SK-N-SH treated with all-trans-retinoic acid at 6 μM for 48 hours (cell line): ENCODE data around the gene VILL.

Experiments used
- ATAC-seq: fragments of 200-7000 bp; cut with Tn5 transposase; 3 replicates; pipeline ENCODE4 v1.9.1; 2020; ENCODE audit warnings: mild to moderate bottlenecking, moderate library complexity
- ARNTL ChIP-seq: fragments of 450-650 bp; formaldehyde crosslinking; IDR thresholded peaks from 2 replicates; pipeline ENCODE4 v1.5.0; 2020; ENCODE audit warnings: low read depth, mild to moderate bottlenecking, moderate library complexity, borderline replicate concordance
- BACH2 ChIP-seq: fragments of 250-450 bp; sonication (Bioruptor Pico); IDR thresholded peaks from 2 replicates; pipeline ENCODE4 v1.9.0; 2021; ENCODE audit warnings: mild to moderate bottlenecking, borderline replicate concordance
- CSDC2 ChIP-seq: fragments of 250-450 bp; sonication (Bioruptor Pico); IDR thresholded peaks from 2 replicates; pipeline ENCODE4 v1.5.0; 2020; ENCODE audit warnings: mild to moderate bottlenecking, moderate library complexity
- ESRRG ChIP-seq: fragments of 250-450 bp; sonication (Bioruptor Pico); IDR thresholded peaks from 2 replicates; pipeline ENCODE4 v1.6.1; 2021; ENCODE audit warnings: mild to moderate bottlenecking
- GLIS3 ChIP-seq: fragments of 250-450 bp; sonication (Bioruptor Pico); IDR thresholded peaks from 2 replicates; pipeline ENCODE4 v1.5.0; 2020; ENCODE audit warnings: mild to moderate bottlenecking, moderate library complexity
- ISL1 ChIP-seq: fragments of 250-450 bp; sonication (Bioruptor Pico); IDR thresholded peaks from 2 replicates; pipeline ENCODE4 v2.1.2; 2022; ENCODE audit warnings: mild to moderate bottlenecking, moderate library complexity
- OSR1 ChIP-seq: fragments of 250-450 bp; sonication (Bioruptor Pico); IDR thresholded peaks from 2 replicates; pipeline ENCODE4 v1.8.0; 2022; ENCODE audit warnings: moderate library complexity, mild to moderate bottlenecking, inconsistent platforms
- PPARA ChIP-seq: fragments of 250-450 bp; sonication (Bioruptor Pico); IDR thresholded peaks from 2 replicates; pipeline ENCODE4 v1.5.0; 2020; ENCODE audit warnings: mild to moderate bottlenecking, borderline replicate concordance
- RARB ChIP-seq: fragments of 250-450 bp; sonication (Bioruptor Pico); IDR thresholded peaks from 2 replicates; pipeline ENCODE4 v1.8.0; 2021; ENCODE audit warnings: mild to moderate bottlenecking, moderate library complexity
- SNAI2 ChIP-seq: fragments of 250-450 bp; sonication (Bioruptor Pico); IDR thresholded peaks from 2 replicates; pipeline ENCODE4 v1.5.0; 2020; ENCODE audit warnings: mild to moderate bottlenecking, moderate library complexity
- TCF4 ChIP-seq: fragments of 250-450 bp; sonication (Bioruptor Pico); IDR thresholded peaks from 2 replicates; pipeline ENCODE4 v1.8.0; 2021; ENCODE audit warnings: mild to moderate bottlenecking, moderate library complexity, borderline replicate concordance
- ZC3H10 ChIP-seq: fragments of 250-450 bp; sonication (Bioruptor Pico); IDR thresholded peaks from 2 replicates; pipeline ENCODE4 v1.5.1; 2021; ENCODE audit warnings: mild to moderate bottlenecking, moderate library complexity
- ZFP3 ChIP-seq: fragments of 250-450 bp; sonication (Bioruptor Pico); IDR thresholded peaks from 2 replicates; pipeline ENCODE4 v1.5.0; 2020; ENCODE audit warnings: mild to moderate bottlenecking, moderate library complexity
- ZFP30 ChIP-seq: fragments of 450-650 bp; formaldehyde crosslinking; IDR thresholded peaks from 2 replicates; pipeline ENCODE4 v1.5.0; 2022; ENCODE audit warnings: mild to moderate bottlenecking, moderate library complexity
- ZNF70 ChIP-seq: fragments of 450-650 bp; formaldehyde crosslinking; IDR thresholded peaks from 2 replicates; pipeline ENCODE4 v1.5.0; 2020; ENCODE audit warnings: mild to moderate bottlenecking, moderate library complexity
- ZNF8 ChIP-seq: fragments of 450-650 bp; formaldehyde crosslinking; IDR thresholded peaks from 2 replicates; pipeline ENCODE4 v1.5.0; 2020; ENCODE audit warnings: mild to moderate bottlenecking, moderate library complexity
- TF ChIP-seq, protein P1 (sequence below): fragments of 250-450 bp; sonication (Bioruptor Pico); IDR thresholded peaks from 2 replicates; pipeline ENCODE4 v1.5.1; 2020; ENCODE audit warnings: low read depth, mild to moderate bottlenecking, moderate library complexity
- TF ChIP-seq, protein P2 (sequence below): fragments of 250-450 bp; sonication (Bioruptor Pico); IDR thresholded peaks from 2 replicates; pipeline ENCODE4 v1.5.0; 2020; ENCODE audit warnings: mild to moderate bottlenecking, moderate library complexity
- TF ChIP-seq, protein P3 (sequence below): fragments of 250-450 bp; sonication (Bioruptor Pico); IDR thresholded peaks from 2 replicates; pipeline ENCODE4 v1.5.1; 2021; ENCODE audit warnings: mild to moderate bottlenecking, moderate library complexity
- TF ChIP-seq, protein P4 (sequence below): fragments of 250-450 bp; sonication (Bioruptor Pico); IDR thresholded peaks from 2 replicates; pipeline ENCODE4 v1.8.0; 2020; ENCODE audit warnings: mild to moderate bottlenecking, moderate library complexity, borderline replicate concordance
- TF ChIP-seq, protein P5 (sequence below): fragments of 250-450 bp; sonication (Bioruptor Pico); IDR thresholded peaks from 2 replicates; pipeline ENCODE4 v1.8.0; 2021; ENCODE audit warnings: low read depth, mild to moderate bottlenecking, moderate library complexity, borderline replicate concordance

VILL gene

DNA sequence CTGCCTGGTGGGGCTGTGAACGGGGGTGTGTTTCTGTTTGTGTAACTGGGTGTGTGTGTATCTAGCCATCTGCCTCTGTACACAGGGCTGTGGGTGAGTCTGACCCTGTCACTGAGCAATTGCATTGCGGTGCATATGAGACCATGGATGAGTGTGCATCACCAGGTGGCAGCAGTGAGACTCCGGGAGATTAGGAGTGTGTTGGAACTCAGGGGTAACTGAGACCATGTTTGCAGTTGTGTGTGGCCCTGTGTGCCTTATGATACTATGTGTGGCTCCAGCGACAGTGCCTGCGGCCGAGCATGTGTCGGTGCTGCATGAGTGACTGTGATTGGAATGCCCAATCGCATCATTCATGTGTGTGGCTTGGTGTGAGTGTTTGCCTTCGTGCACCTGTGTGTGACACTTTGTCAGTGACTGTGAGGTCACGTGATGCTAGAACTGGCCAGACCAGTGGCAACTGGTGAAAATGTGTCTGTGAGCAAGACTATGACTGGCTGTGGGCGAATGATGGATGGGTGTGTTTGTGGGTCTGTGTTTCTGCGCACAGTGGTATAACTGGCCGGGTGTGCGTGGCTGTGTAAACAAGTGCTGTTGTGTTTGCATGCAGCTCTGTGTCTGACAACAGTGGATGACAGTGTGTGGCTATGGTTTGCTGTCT lies 14.0 kb downstream of the VILL start:
- no peak for TF ChIP-seq PPARA
- no peak for TF ChIP-seq ZC3H10 (CRISPR knock-in tag)
- TF ChIP-seq ZNF70 (CRISPR knock-in tag): no peak
- TF ChIP-seq SNAI2 (CRISPR knock-in tag): no peak
- TF ChIP-seq ISL1 (CRISPR knock-in tag): no peak
- no peak for TF ChIP-seq CSDC2 (CRISPR knock-in tag)
- no peak for TF ChIP-seq OSR1 (CRISPR knock-in tag)
- TF ChIP-seq BACH2 (CRISPR knock-in tag): no peak
- TF ChIP-seq ARNTL (CRISPR knock-in tag): no peak
- TF ChIP-seq ZFP3 (CRISPR knock-in tag): no peak
- ATAC-seq: peak; percentile 80

DNA sequence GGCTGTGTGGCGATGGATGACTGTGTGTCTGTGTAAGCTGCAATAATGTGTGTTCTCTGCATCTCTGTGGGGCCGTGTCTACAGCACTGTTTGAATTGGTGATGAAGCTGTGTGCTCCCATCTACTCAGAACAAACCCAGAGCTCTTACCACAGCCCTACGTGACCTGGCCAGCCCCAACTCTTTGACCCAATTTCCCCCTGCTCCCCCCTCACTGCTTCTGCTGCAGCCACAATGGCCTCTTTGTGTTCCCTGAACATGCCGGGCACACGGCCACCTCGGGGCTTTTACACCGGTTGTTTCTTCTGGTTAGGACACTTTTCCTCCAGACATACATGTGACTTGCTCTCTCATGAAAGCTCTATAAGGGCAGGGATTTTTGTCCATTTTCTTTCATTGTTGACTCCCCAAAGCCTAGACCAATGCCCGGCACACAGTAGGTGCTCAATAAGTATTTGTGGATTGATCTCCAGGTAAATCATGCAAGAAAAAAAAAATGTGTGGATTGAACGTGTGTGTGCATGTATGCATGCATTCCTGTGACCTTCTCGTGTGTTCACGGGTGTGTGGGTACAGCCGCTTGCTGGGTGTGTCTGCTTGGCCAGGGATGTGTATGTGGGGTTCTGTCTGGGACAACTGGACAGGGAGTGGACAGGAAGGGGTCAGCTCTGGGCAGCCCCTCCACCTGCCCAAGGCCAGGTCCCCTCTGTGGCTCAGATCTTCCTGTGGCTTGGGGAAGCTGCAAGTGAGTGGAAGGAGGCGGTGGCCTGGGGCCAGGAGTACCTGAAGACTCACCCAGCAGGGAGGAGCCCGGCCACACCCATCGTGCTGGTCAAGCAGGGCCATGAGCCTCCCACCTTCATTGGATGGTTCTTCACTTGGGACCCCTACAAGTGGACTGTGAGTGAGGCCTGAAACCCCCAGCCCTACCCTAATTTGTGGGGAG lies 14.8 kb downstream of the VILL start:
- no peak for ATAC-seq
- TF ChIP-seq SNAI2 (CRISPR knock-in tag) (no peak), ZNF8 (CRISPR knock-in tag) (no peak), ZFP30 (CRISPR knock-in tag) (no peak), GLIS3 (CRISPR knock-in tag) (no peak), ZC3H10 (CRISPR knock-in tag) (no peak), ESRRG (no peak), BACH2 (CRISPR knock-in tag) (no peak), PPARA (no peak), CSDC2 (CRISPR knock-in tag) (no peak), RARB (CRISPR knock-in tag) (no peak)
- TF ChIP-seq, protein P1, sequence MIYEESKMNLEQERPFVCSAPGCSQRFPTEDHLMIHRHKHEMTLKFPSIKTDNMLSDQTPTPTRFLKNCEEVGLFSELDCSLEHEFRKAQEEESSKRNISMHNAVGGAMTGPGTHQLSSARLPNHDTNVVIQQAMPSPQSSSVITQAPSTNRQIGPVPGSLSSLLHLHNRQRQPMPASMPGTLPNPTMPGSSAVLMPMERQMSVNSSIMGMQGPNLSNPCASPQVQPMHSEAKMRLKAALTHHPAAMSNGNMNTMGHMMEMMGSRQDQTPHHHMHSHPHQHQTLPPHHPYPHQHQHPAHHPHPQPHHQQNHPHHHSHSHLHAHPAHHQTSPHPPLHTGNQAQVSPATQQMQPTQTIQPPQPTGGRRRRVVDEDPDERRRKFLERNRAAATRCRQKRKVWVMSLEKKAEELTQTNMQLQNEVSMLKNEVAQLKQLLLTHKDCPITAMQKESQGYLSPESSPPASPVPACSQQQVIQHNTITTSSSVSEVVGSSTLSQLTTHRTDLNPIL: no peak
- TF ChIP-seq, protein P2, sequence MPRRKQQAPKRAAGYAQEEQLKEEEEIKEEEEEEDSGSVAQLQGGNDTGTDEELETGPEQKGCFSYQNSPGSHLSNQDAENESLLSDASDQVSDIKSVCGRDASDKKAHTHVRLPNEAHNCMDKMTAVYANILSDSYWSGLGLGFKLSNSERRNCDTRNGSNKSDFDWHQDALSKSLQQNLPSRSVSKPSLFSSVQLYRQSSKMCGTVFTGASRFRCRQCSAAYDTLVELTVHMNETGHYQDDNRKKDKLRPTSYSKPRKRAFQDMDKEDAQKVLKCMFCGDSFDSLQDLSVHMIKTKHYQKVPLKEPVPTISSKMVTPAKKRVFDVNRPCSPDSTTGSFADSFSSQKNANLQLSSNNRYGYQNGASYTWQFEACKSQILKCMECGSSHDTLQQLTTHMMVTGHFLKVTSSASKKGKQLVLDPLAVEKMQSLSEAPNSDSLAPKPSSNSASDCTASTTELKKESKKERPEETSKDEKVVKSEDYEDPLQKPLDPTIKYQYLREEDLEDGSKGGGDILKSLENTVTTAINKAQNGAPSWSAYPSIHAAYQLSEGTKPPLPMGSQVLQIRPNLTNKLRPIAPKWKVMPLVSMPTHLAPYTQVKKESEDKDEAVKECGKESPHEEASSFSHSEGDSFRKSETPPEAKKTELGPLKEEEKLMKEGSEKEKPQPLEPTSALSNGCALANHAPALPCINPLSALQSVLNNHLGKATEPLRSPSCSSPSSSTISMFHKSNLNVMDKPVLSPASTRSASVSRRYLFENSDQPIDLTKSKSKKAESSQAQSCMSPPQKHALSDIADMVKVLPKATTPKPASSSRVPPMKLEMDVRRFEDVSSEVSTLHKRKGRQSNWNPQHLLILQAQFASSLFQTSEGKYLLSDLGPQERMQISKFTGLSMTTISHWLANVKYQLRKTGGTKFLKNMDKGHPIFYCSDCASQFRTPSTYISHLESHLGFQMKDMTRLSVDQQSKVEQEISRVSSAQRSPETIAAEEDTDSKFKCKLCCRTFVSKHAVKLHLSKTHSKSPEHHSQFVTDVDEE (CRISPR knock-in tag): no peak

DNA sequence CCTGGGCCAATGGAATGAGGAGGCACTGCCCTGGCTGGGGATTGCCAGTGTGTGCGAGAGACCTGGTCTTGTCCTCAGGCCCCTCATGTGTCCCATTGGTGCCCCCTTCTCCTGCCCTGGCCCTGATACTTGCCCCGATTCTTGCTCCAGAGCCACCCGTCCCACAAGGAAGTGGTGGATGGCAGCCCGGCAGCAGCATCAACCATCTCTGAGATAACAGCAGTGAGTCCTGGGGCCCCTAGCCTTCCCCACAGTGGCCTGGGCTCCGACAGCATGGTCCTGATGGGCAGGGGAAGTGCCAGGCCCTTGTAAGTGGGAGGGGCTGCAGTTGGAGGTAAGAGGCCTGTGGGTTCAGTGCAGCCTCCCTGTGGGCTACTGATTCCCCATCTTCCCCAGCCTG lies 15.4 kb downstream of the VILL start:
- ATAC-seq: no peak
- TF ChIP-seq BACH2 (CRISPR knock-in tag) (no peak), ZFP3 (CRISPR knock-in tag) (no peak)
- TF ChIP-seq, protein P3, sequence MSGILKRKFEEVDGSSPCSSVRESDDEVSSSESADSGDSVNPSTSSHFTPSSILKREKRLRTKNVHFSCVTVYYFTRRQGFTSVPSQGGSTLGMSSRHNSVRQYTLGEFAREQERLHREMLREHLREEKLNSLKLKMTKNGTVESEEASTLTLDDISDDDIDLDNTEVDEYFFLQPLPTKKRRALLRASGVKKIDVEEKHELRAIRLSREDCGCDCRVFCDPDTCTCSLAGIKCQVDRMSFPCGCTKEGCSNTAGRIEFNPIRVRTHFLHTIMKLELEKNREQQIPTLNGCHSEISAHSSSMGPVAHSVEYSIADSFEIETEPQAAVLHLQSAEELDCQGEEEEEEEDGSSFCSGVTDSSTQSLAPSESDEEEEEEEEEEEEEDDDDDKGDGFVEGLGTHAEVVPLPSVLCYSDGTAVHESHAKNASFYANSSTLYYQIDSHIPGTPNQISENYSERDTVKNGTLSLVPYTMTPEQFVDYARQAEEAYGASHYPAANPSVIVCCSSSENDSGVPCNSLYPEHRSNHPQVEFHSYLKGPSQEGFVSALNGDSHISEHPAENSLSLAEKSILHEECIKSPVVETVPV (CRISPR knock-in tag): no peak

DNA sequence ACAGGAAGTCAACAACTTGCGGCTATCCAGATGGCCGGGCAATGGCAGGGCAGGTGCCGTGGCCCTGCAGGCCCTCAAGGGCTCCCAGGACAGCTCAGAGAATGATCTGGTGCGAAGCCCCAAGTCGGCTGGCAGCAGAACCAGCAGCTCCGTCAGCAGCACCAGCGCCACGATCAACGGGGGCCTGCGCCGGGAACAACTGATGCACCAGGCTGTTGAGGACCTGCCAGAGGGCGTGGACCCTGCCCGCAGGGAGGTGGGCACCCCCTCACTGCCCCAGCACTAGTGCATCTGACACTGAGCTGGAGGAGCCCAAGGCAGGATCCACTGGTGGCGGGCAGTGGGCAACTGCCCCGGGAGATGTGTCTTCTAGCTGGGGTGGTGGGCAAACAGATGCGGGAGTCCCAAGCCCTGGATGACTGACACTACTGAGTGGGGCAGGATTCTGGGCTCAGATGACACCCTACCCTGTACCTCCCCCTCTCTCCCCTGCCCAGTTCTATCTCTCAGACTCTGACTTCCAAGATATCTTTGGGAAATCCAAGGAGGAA lies 15.9 kb downstream of the VILL start:
- ATAC-seq: no peak
- no peak for TF ChIP-seq SNAI2 (CRISPR knock-in tag)
- TF ChIP-seq ZNF70 (CRISPR knock-in tag): no peak
- TF ChIP-seq OSR1 (CRISPR knock-in tag): no peak
- TF ChIP-seq ESRRG: no peak
- TF ChIP-seq RARB (CRISPR knock-in tag): no peak
- no peak for TF ChIP-seq PPARA
- no peak for TF ChIP-seq ZC3H10 (CRISPR knock-in tag)
- TF ChIP-seq, protein P4, sequence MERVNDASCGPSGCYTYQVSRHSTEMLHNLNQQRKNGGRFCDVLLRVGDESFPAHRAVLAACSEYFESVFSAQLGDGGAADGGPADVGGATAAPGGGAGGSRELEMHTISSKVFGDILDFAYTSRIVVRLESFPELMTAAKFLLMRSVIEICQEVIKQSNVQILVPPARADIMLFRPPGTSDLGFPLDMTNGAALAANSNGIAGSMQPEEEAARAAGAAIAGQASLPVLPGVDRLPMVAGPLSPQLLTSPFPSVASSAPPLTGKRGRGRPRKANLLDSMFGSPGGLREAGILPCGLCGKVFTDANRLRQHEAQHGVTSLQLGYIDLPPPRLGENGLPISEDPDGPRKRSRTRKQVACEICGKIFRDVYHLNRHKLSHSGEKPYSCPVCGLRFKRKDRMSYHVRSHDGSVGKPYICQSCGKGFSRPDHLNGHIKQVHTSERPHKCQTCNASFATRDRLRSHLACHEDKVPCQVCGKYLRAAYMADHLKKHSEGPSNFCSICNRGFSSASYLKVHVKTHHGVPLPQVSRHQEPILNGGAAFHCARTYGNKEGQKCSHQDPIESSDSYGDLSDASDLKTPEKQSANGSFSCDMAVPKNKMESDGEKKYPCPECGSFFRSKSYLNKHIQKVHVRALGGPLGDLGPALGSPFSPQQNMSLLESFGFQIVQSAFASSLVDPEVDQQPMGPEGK: no peak
- TF ChIP-seq, protein P1: no peak
- no peak for TF ChIP-seq ISL1 (CRISPR knock-in tag)
- no peak for TF ChIP-seq ZFP30 (CRISPR knock-in tag)
- TF ChIP-seq, protein P5, sequence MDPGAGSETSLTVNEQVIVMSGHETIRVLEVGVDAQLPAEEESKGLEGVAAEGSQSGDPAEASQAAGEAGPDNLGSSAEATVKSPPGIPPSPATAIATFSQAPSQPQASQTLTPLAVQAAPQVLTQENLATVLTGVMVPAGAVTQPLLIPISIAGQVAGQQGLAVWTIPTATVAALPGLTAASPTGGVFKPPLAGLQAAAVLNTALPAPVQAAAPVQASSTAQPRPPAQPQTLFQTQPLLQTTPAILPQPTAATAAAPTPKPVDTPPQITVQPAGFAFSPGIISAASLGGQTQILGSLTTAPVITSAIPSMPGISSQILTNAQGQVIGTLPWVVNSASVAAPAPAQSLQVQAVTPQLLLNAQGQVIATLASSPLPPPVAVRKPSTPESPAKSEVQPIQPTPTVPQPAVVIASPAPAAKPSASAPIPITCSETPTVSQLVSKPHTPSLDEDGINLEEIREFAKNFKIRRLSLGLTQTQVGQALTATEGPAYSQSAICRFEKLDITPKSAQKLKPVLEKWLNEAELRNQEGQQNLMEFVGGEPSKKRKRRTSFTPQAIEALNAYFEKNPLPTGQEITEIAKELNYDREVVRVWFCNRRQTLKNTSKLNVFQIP: no peak
- TF ChIP-seq BACH2 (CRISPR knock-in tag): no peak
- no peak for TF ChIP-seq TCF4 (CRISPR knock-in tag)
- TF ChIP-seq ARNTL (CRISPR knock-in tag): no peak
- no peak for TF ChIP-seq CSDC2 (CRISPR knock-in tag)
